Measurements from ENCODE around the gene GNPDA1.
A peak's percentile ranks its signal among the peaks of the same experiment; 100 is the strongest.

The GNPDA1 gene

DNA sequence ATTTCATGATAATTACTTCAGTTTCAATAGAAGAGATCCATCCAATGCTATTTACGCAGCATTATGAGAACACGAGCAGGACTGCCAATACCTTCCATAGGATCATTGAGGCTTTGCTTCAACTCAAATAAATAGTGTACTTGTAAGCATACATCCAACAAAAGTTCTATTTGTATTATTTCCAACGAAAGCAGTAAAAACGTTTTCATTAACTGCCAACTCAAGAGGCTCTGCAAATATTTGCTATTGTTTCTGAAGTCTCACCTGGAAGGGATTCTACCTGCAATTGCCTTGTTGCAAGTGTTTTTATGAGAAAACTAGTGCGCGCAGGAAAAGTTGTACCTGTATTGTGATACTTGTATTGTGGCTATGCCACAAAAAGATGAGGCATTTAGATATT is 11.0 kb upstream of the GNPDA1 start:
- no peak for DNase-seq (ENCODE audit: low spot score)

DNA sequence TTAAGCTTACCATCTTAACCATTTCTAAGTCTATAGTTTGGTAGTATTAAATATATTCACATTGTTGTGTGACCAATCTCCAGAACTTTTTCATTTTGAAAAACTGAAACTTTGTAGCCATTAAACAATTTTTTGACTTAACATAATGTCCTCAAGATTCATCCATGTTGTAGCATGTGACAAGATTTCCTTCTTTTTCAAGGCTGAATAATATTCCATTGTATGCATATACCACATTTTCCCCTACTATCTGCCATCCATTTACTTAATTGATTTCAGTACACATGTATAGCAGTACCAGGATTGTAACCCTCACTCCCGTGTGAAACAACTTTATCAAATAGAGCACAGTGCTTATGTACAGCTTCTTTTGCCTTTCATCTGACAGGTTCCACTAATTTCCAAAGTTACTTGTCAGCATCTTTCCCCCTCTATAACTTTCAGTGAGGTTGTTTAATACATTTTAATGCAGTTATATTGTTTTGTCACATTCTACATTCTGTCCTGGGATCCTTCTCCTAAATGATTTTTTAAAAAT is 7.4 kb upstream of the GNPDA1 start:
- no peak for DNase-seq (ENCODE audit: low spot score)

DNA sequence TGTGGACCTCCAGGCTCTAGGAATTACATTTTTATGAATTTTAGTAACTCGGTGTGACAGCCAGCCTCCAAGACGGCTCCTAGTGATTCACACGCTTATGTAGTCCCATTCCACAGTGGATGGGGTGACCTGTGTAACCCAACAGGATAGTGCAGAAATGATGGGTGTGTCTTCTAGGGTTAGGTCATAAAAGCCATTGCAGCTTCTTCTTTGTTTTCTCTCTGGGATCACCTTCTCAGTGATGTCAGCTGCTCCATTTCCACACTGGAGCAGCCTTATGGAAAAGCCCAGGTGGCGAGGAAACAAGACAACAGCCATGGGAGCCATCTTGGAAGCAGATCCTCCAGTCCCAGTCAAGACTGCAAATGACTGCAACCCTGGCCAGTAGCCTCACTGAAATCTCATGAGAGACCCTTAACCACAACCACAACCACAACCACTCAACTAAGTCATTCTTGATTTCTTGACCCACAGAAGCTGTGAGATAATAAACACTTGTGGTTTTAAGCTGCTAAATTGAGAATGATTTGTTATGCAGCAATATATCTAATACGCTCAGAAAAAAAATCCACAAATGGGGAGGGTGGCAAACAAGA is 5.1 kb upstream of the GNPDA1 start:
- DNase-seq (ENCODE audit: low spot score) = no peak

DNA sequence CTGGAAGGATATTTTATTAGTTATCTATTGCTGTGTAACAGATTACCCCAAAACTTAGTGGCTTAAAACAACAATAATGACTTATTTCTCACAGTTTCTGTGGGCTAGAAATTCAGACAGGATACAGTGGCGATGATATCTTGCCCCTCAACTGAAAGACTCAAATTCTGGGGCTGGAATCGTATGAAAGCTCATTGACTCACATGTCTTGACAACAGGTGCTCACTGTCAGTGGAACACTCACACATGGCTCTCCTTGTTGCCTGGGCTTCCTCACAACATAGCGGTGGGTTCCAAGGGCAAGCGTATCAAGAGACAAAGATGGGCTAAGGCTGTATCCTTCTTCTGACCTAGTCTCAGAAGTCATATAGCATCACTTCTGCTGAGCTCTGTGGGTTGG is 3.7 kb upstream of the GNPDA1 start:
- no peak for DNase-seq (ENCODE audit: low spot score)

DNA sequence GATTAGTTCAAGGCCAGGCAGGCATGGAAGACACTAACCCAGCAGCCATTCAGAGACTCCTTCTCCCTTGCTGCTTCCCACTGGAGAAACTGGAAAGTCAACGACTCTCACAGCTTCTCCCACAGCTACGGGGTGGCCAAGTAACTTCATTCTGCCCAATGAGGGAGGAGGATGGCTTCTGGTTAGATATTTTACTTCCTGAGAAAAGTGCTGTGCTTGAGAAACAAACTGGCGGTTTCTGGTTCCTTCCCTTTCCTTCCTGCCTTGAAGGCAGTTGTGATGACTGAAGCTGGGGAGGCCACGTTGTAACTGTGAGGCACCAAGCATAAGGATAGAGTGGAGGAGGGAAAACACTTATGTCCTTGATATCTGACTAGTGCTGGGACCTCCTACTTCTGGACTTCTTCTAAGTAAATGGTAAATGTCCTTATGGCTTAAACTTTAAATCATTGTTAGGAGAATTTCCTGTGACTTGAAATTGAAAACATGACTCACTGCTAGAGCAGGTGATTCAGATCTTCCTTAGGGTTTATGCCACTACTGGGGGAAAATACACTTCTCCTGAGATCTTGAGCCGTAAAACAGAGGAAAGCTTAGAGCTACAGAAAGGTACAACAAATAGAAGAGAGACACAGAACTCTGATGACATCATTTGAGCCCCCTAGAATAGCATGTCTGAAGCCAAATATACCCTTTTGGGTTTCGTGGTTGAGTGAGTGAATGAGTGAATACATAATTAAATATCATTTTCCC is 3.1 kb upstream of the GNPDA1 start:
- DNase-seq (ENCODE audit: low spot score) = no peak

DNA sequence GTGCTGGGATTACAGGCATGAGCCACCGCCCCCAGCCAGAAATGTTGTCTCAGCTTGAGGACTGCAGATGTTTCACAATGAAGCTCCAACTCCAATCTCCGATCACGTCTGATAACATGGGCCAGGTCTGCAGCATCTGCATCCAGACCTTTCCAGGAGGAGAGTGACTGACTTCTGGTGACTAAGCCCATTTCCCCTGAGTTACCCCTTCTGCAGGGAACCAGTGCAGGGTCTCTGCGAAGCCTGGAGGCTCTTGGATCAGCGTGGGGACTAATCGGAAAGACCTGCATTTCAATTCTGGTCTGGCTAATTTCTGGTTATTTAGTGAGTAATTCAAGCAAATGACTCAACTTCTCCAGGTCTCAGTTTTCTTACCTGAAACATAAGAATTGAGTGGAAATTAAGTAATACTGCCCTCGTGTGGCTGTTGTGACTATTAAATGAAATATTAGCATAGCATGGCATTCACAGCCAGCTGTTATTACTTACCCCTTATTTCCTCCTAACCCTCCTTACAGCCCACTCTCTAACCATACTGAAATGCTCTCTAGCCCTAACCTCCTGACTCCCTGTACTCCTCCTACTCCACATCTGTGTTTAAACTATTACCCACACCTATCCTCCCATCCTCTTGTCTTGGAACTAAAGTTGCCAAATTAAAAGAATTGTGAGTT is 2.2 kb upstream of the GNPDA1 start:
- DNase-seq (ENCODE audit: low spot score) = peak; percentile 72

DNA sequence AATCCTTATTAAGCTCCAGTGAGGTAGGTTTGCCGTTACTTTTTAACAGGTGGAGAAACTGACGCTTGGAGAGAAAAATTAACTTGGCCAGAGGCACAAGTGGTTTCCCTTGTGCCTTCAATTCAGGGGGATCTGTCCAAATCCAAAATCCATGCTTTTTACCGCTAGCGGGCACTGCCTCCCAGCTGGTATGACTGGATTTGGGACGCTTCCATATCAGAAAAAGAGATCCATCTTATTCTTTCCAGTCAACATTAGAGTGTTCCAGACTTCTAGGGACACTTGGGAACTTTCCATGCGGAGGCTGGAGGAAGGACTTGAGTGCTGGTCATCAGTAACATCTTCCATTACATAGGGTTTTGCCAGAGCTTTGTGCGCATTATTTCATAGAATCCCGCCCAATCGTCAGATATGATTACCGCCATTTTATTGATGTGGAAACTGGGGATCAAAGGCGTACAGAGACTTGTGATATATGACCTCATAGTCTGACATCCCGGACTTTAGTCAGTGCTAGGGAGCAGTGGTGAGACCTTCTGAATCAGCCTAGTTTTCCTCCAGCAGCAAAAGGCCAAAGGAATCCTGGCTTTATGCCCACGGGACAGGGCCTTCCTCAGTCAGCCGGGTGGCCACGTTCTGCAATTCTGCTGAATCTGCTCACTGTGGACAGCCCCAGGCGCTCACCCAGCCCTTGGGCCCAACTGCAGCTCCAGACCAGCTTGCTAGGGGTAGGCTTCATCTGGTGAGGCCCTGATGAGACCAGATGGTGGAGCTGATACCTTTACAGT is 1.1 kb upstream of the GNPDA1 start:
- DNase-seq (ENCODE audit: low spot score) = peak; percentile 59

DNA sequence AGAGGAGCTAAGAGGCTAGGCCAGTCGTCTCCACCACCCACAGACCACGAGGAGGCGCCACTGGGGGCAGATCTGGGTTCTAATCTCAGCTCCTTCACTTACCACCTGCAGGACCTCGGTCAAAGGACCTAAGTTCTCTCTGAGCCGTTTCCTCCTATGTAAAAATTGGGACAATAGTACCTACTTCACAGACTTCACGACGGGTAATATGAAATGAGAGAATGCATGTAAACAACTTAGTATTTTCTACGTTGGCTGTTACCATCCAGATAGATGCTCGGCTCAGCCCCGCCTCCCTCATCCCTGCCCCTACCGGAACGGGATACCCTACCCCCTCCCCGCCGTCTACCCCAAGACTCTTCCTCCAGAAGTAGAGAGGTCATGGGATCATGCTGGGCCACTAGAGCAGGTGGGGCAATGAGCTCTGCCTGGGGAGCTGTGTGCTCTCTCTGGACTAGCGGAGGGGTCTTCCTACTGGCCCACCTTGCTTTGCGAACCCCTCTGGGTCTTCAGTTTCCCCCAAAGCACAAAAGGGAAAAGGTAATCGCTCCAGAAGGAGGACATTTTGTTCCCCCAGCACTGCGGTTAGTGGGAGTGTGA is 541 bp downstream of the GNPDA1 start:
- peak; percentile 51 for DNase-seq (ENCODE audit: low spot score)

DNA sequence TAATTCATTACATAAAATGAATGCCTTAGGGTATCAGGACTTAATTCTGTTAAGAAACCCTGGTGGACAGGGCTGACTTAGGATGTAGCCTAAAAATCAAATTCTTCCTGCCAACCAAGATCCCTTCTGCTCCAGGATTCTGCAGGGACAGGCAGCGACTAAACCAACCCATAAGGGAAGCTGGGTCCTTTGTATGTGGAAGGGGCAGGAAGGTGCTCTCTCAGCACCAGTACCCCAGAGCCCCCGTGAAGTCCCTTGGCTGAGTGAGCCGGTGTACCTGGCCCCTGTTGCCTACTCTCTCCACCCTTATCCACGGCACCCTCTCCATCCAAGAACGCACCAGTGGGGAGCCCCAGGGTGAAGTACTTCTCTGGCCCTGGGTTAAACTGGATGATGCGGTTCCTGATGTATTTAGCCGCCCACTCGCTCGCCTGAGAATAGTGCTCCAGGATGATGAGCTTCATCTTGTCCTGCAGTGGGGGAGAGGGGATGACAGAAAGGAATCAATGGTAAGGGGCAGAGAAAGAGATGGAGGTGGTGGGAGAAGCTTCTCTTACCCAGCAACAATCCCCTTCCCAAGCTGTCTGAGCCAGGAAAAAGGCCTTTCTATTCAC is 1.1 kb downstream of the GNPDA1 start:
- DNase-seq (ENCODE audit: low spot score) = peak; percentile 18

DNA sequence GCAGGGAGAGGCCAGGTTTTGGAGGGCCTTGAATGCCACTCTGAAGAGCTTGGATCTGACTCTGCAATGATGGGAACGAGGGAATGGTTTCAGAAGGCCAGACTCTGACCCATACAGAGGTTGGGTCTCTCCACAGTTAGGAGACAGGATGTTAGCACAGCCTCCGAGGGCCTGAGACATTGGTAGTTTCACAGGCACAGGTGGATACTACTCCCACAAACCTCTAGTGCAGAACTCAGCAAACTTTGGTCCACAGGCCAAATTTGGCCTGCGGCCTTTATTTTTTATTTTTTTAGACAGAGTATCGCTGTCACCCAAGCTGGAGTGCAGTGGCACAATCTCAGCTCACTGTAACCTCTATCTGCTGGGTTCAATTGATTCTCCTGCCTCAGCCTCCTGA is 2.9 kb downstream of the GNPDA1 start:
- DNase-seq (ENCODE audit: low spot score) = no peak

DNA sequence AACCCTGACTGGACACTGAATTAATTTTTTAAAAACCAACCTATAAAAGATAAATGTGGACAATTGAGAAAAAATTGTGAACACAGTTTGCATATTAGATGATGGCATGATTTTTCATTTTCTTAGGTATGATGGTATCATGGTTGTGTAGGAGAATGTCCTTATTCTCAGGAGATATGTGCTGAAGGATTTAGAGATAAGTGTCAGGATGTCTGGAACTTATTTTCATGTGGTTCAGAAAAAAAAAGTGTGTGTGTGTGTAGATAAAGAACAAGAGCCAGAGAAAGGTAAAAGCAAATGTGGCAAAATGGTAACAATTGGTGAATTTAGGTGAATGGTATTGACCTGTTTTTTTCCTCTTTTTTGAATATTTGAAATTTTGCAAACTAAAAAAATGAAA is 4.0 kb downstream of the GNPDA1 start:
- no peak for DNase-seq (ENCODE audit: low spot score)

DNA sequence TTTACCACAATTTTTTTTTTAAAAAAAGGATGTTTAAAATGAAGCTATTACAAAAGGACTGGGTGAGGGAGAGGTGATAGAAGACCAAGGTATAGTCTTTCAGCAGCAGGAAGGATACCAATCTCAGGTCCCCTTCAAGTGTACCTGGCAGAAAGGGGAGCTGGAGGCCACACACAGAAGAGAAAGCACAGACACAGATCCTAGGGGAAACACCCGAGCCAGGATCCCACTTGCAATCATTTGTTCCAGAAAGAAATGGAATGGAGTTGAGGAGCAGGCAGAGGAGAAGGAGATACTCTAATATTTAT is 5.6 kb downstream of the GNPDA1 start:
- no peak for DNase-seq (ENCODE audit: low spot score)

DNA sequence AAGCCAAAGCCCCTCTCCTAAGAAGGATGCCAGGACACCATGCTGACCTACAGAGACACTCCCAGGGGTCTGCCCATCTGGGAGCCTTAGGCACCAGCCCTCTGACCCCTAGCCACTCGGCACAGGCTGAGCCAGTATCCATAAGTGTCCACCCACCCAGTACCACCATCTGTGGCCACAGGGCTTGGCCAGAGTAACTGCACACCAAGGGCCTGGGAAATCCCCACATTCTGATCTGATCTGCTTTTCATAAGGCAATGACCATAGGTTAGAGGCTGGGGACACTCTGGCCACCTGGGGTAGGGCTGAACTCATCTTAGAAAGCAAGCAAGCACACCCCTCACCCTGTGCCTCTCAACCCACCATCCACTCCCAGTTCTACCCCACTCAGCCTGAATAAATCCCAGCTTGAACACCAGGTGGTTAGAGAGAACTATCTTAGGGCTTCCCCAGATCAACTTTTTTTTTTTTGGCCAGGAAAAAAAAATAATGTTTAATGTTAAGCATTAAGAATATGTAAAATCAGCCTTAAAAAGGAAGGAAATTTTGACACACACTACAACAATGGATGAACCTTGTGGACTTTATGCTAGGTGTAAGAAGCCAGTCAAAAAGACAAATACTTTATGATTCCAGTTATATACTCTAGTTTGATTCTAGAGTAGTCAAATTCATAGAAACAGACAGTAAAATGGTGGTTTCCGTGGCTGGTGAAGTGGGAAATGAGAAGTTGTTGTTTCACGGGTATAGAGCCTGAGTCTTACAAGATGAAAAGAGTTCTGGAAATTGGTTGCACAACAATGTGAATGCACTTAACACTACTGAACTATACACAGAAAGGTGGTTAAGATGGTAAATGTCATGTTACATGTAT is 6.2 kb downstream of the GNPDA1 start:
- DNase-seq (ENCODE audit: low spot score) = no peak

DNA sequence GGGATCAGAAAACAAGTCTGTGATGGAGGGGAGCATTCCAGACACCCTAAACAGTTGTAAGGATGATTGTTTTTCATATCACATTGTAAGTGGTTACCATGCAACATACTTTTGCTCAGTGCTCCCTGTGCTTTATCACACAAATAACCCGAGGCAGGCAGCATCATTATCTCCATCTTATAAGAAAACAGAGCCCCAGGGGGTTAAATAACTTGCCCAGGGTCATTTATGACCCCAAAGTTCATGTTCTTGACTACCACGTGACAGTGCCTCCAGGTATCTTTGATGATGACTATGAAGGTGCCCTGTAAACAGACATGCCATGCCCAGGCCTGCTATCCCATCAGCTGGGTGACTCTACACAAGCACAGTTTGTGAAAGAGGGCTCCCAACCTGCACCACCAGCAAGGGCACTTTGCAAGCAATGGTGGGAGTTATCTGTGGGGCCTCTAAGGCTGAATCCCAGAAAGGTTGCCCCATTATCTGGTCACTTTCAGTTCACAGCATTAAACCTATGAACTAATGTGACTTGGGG is 9.5 kb downstream of the GNPDA1 start:
- DNase-seq (ENCODE audit: low spot score) = no peak

DNA sequence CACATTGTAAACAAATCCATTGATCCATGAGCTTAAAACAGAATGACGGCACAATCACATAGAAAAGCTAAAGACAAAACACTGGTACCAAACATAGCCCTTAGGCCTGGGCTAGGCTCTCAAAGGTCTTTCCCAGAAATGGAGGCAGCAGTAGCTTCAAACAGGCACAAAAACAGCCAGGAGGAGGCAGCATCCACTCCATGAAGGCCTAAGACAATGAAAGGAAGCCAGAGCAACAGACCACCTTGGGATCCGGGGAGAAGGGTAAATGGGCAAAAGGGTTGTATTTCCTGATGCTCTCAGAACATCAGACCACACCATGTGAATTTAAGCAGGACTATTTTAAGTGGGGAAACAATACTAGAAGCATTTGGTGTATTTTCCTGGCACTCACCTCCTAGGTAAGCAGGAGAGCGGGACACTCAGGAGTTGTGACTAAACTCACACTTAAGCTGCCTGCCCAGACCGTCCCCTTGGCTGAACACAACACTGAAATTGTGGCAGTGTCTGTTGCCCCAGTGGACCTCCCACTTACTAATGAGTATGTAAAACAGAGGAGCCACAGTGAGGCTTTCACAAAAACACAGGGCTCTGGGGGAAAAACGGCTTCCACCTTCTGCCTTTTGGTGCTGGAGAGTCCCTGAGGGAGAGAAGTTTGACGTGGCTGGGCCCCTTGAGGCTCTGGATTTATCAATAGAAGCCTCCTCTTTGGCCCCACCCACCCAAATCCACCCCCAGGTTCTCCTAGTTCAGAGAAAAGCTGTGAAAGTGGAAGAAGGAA is 11.9 kb downstream of the GNPDA1 start:
- peak; percentile 57 for DNase-seq (ENCODE audit: low spot score)

DNA sequence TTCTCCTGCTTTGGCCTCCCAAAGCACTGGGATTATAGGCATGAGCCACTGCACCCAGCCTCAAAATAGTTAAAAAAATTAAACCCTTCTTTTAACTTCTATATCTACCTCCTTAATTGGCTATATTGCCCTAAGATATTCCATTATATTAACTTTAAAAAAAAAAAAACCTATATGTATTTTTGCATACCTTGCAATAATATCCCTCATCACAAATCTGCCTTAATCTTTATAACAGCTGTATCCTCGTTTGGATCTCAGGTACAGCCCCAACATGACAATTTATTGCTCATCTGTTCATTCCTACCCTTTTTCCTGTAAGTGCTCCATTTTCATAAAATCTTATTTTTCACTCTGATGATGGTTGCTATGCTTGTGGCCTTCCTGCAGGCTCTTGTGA is 12.7 kb downstream of the GNPDA1 start:
- DNase-seq (ENCODE audit: low spot score) = no peak

DNA sequence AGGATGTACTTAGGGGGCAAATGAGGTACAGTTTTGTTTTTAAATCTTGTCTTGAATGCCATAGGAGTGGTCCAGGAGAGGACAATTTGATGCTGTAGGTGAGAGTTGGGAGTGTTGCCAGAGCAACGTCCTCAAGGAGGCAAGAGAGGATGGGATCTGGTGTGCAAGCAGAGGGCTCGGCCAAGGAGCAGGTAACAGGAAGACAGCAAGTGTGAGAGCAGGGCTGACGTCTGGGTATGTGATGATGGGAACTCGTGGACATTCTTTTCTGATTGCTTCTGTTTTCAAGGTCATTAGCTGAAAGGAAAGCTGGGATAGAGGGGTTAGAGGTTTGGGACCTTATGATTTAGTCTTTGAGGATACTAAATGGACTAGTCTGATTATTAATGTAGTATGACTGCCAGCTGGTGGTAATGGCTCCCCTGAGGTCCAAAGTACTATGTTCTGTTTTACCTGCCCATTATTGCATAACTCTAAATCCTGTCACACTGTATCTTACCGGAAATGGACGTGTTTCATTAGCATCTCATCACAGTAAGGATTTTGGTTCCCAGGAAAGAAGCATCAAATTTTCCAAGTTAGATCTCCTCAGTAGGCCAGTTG is 15.4 kb downstream of the GNPDA1 start:
- no peak for DNase-seq (ENCODE audit: low spot score)

DNA sequence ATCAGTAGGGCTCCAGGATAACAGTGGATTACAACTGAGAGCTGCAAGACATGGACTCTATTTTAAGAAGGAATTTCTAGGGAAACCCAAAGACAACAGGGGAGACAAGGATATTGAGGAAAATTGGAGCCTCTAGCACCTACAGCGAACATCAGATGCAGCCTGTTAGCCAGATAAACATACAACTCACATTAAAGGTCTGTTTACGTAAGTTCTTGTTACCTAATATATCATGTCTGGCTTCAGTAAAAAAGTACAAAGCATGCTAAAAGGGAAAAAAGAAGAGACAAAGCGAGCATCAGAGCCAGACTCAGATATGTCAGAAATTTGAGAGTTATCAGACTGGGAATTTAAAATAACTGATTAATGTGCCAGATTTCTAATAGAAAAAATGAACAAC is 17.2 kb downstream of the GNPDA1 start:
- DNase-seq (ENCODE audit: low spot score) = no peak

DNA sequence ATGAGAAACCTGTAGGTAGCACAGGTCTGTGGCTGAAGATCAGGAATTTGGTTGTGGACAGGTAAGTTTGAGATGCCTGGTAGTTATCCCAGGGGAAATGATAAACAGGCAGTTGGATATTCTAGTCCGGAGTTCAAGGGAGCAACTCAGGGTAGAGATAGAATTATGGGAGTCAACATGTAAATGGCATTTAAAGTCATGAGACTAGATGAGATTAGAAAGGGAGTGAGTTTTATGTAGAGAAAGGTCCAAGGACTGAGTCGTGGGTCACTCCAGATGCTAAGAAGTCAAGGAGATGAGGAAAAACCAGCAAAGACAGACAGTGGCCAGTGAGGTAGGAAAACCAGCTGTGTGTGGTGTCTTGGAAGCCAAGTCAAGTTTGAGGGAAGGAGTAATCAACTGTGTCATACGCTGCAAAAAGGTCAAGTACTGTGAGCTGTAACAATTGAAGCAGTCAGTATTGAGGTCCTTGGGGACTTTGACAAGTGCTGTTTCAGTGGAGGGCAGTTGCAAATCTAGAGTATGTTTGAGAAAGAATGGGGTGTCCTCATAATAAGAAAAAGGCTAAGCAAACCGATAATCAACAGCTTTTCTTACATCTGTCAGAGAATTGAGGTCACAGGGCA is 18.2 kb downstream of the GNPDA1 start:
- DNase-seq (ENCODE audit: low spot score) = no peak
